ENCODE measurements around the gene MACC1. TPM values are rescaled to one million over a fixed set of nuclear protein-coding genes. Genes with fewer than 3 reads are reported as not detected.

The MACC1 gene
- total and polyA plus RNA-seq, 2 of the 13 experiments (the other 11 are each of a cell fraction or from before 2014, with no cell fraction given) = 0.04 TPM; not detected in 1

GRCh38 chr7:20260223-20260622 is 43.0 kb upstream of the MACC1 start:
- 36% methylated on average over 1 of the region's 1 CpG for WGBS (ENCODE audit: low lambda C conversion rate)
- no peaks in the 10 kb centered on the region for H3K27me3 ChIP-seq (ENCODE audit: control insufficient read depth in 1 of 2, insufficient read depth in 2 of 2, low read length in 2 of 2)
- H3K79me2 ChIP-seq (ENCODE audit: insufficient read depth, low read length) = no peaks in the 10 kb centered on the region
- H3K36me3 ChIP-seq (replicated peaks in 1 of 2; ENCODE audit: control insufficient read depth in 1 of 2, insufficient read depth in 2 of 2, low read length in 2 of 2) = no peaks in the 10 kb centered on the region
- ATAC-seq = no peak
- POLR2A ChIA-PET = no interaction called here
- no peak overlapping the region for H3K9ac ChIP-seq (ENCODE audit: insufficient read depth, low read depth, low read length)
- BruUV-seq (replicated peaks) = no TSS peak
- no peaks in the 10 kb centered on the region for H3K9me3 ChIP-seq (ENCODE audit: low read length)
- in situ Hi-C loops (cut with HindIII; ENCODE audit: extremely low pct_ligation_motif_present, low pct_unique_long_range_greater_than_20kb) = no loop called here
- CTCF ChIA-PET (ENCODE audit: low intra/inter-chr PET ratio, low total read pairs) = no interaction called here
- H3K4me2 ChIP-seq (ENCODE audit: low read depth, low read length) = no peak overlapping the region
- no peak overlapping the region for H3K27ac ChIP-seq (ENCODE audit: extremely low read length, insufficient read depth, low read length)
- no peak overlapping the region for H2AFZ ChIP-seq (ENCODE audit: low read length)
- no peaks in the 10 kb centered on the region for H3K4me1 ChIP-seq (ENCODE audit: insufficient read depth, low read length)
- H3K4me3 ChIP-seq (replicated peaks in 1 of 3; ENCODE audit: insufficient read depth in 1 of 3, low read depth in 2 of 3, low read length in 3 of 3) = no peak overlapping the region
- no peak for TF ChIP-seq KAT7 (CRISPR knock-in tag; IDR thresholded peaks at IDR 0.05; ENCODE audit: borderline replicate concordance)
- TF ChIP-seq ZFY (CRISPR knock-in tag; IDR thresholded peaks at IDR 0.05) = no peak
- no peak for TF ChIP-seq ZNF790 (CRISPR knock-in tag; IDR thresholded peaks at IDR 0.05; ENCODE audit: borderline replicate concordance)
- no peak for TF ChIP-seq ZBTB43 (CRISPR knock-in tag; conservative IDR thresholded peaks at IDR 0.05)
- no peak for TF ChIP-seq HNRNPLL (IDR thresholded peaks at IDR 0.05; ENCODE audit: low read depth, low read length, poor library complexity, severe bottlenecking)
- TF ChIP-seq ZNF468 (CRISPR knock-in tag; IDR thresholded peaks at IDR 0.05) = no peak
- TF ChIP-seq TFDP1 (CRISPR knock-in tag; IDR thresholded peaks at IDR 0.05; ENCODE audit: borderline replicate concordance) = no peak
- TF ChIP-seq ZBTB3 (CRISPR knock-in tag; IDR thresholded peaks at IDR 0.05; ENCODE audit: borderline replicate concordance, low read depth) = no peak
- no peak for DNase-seq (ENCODE audit: low spot score)
- no peaks in the 10 kb centered on the region for H4K20me1 ChIP-seq (ENCODE audit: insufficient read depth, low read length)
- intact Hi-C loops (cut with micrococcal nuclease; ENCODE audit: unreplicated experiment) = no loop called here
- FAIRE-seq = no peak
